Mesendoderm (in vitro differentiated cells): ENCODE measurements around the gene SNRPA1.
A peak's percentile ranks its signal among the peaks of the same experiment; 100 is the strongest.

ENCODE experiments used
- DNase-seq: peaks from one replicate; pipeline ENCODE4 v3.0.0; 2013
- H2AK5ac ChIP-seq: 2 replicates; pipeline ENCODE4 v1.6.1; 2013; ENCODE audit warnings: low read length, inconsistent platforms
- H2BK120ac ChIP-seq: 2 replicates; pipeline ENCODE4 v1.6.1; 2013; ENCODE audit warnings: low read depth, mild to moderate bottlenecking, low read length, moderate library complexity, mixed read lengths
- H2BK15ac ChIP-seq: replicated peaks from 2 replicates; pipeline ENCODE4 v1.6.1; 2013; ENCODE audit warnings: low read depth, mild to moderate bottlenecking, moderate library complexity
- H2BK5ac ChIP-seq: 2 replicates; pipeline ENCODE4 v1.6.1; 2013; ENCODE audit warnings: low read length, inconsistent platforms
- H3K18ac ChIP-seq: 2 replicates; pipeline ENCODE4 v1.6.1; 2013; ENCODE audit warnings: mild to moderate bottlenecking, low read length, mixed read lengths
- H3K23ac ChIP-seq: one replicate; pipeline ENCODE4 v1.6.1; 2013; ENCODE audit warnings: low read length
- H3K27ac ChIP-seq: 2 replicates; pipeline ENCODE4 v1.5.1; 2013; ENCODE audit warnings: low read depth, mild to moderate bottlenecking, inconsistent platforms, low read length, moderate library complexity
- H3K27me3 ChIP-seq: 2 replicates; pipeline ENCODE4 v1.6.1; 2013; ENCODE audit warnings: low read length, control low read depth, mild to moderate bottlenecking, inconsistent platforms; ENCODE audit not compliant: insufficient read depth, poor library complexity
- H3K36me3 ChIP-seq: 2 replicates; pipeline ENCODE4 v1.6.1; 2013; ENCODE audit warnings: low read length, inconsistent platforms; ENCODE audit not compliant: control insufficient read depth, insufficient read depth
- H3K4ac ChIP-seq: one replicate; pipeline ENCODE4 v1.6.1; 2013; ENCODE audit warnings: low read depth, mild to moderate bottlenecking, low read length, moderate library complexity
- H3K4me1 ChIP-seq: 2 replicates; pipeline ENCODE4 v1.6.1; 2013; ENCODE audit warnings: low read depth, low read length, inconsistent platforms; ENCODE audit not compliant: control insufficient read depth
- H3K4me2 ChIP-seq: 2 replicates; pipeline ENCODE4 v1.6.1; 2013; ENCODE audit warnings: low read length
- H3K4me3 ChIP-seq: 2 replicates; pipeline ENCODE4 v1.5.1; 2013; ENCODE audit warnings: mild to moderate bottlenecking, low read length
- H3K56ac ChIP-seq: one replicate; pipeline ENCODE4 v1.6.1; 2013; ENCODE audit warnings: low read length
- H3K79me1 ChIP-seq: 2 replicates; pipeline ENCODE4 v1.6.1; 2013; ENCODE audit warnings: low read length, inconsistent platforms
- H3K79me2 ChIP-seq: 2 replicates; pipeline ENCODE4 v1.6.1; 2013; ENCODE audit warnings: mild to moderate bottlenecking, low read length; ENCODE audit not compliant: control insufficient read depth, insufficient read depth
- H3K9ac ChIP-seq: 2 replicates; pipeline ENCODE4 v1.6.1; 2013; ENCODE audit warnings: low read length, inconsistent platforms
- H4K5ac ChIP-seq: one replicate; pipeline ENCODE4 v1.6.1; 2013; ENCODE audit warnings: low read length
- H4K8ac ChIP-seq: one replicate; pipeline ENCODE4 v1.6.1; 2013; ENCODE audit warnings: low read depth, mild to moderate bottlenecking, control low read depth, low read length, moderate library complexity
- WGBS: extraction: QIAGEN DNeasy Blood & Tissue Kit; methylation state at CpG from one replicate; pipeline ENCODE4 v1.1.7; 2013; ENCODE audit warnings: low lambda C conversion rate, missing lambda C conversion rate; ENCODE audit not compliant: insufficient coverage; ENCODE audit errors: extremely low coverage; 5-methylcytosine and 5-hydroxymethylcytosine counted together

Gene SNRPA1

GRCh38 chr15:101252836-101253235 lies 42.2 kb downstream of the SNRPA1 start:
- no peak overlapping the region for H3K27ac ChIP-seq

GRCh38 chr15:101251830-101252820 lies 42.9 kb downstream of the SNRPA1 start, which contains the start of gene CHSY1:
CHSY1 (minus strand) TSS chr15:101252048; CDS start chr15:101251456, 592 bp downstream.
- peak; percentile 86 for DNase-seq
- Histone ChIP-seq H3K79me1 (peaks cover 18% of the 10 kb centered on the region), H3K4me3 (peak within 1 kb of the TSS; percentile 81), H3K9ac (peak within 1 kb of the TSS; percentile 87), H3K4ac (peak within 1 kb of the TSS; percentile 84), H4K8ac (peak within 1 kb of the TSS; percentile 57), H3K56ac (peak within 1 kb of the TSS; percentile 97), H3K18ac (peak within 1 kb of the TSS; percentile 81), H4K5ac (no peak within 1 kb of the TSS), H2BK120ac (no peak within 1 kb of the TSS), H2AK5ac (no peak within 1 kb of the TSS), H3K4me1 (peaks cover 3% of the 10 kb centered on the region), H3K27me3 (no peaks in the 10 kb centered on the region), H3K23ac (peak within 1 kb of the TSS; percentile 59), H2BK5ac (no peak within 1 kb of the TSS), H3K27ac (peak within 1 kb of the TSS; percentile 31), H3K79me2 (peaks cover 33% of the 10 kb centered on the region), H3K4me2 (peak within 1 kb of the TSS; percentile 94), H3K36me3 (no peaks in the 10 kb centered on the region), H2BK15ac (no peak within 1 kb of the TSS)
- no CpG with 5 or more reads among the region's 108 CpGs for WGBS

More at GRCh38 chr15:101252836-101253235, 42.2 kb downstream of the SNRPA1 start:
- Histone ChIP-seq H4K8ac (no peak overlapping the region), H3K9ac (peak overlapping the region; percentile 86), H2BK5ac (no peak overlapping the region), H3K4me3 (no peak overlapping the region), H3K79me2 (peaks cover 26% of the 10 kb centered on the region), H2BK15ac (no peak overlapping the region), H3K23ac (no peak overlapping the region), H3K4me1 (peaks cover 3% of the 10 kb centered on the region), H3K36me3 (no peaks in the 10 kb centered on the region), H4K5ac (no peak overlapping the region), H3K79me1 (peaks cover 12% of the 10 kb centered on the region), H2BK120ac (no peak overlapping the region), H3K56ac (no peak overlapping the region), H3K18ac (peak overlapping the region; percentile 29), H3K4me2 (peak overlapping the region; percentile 73), H2AK5ac (no peak overlapping the region), H3K4ac (no peak overlapping the region), H3K27me3 (no peaks in the 10 kb centered on the region)
- WGBS: no CpG with 5 or more reads among the region's 3 CpGs
- no peak for DNase-seq

- peak overlapping the region; percentile 84 for H3K4ac ChIP-seq
- no peak overlapping the region for H2BK15ac ChIP-seq
- H3K4me2 ChIP-seq: peak overlapping the region; percentile 94
- H3K79me1 ChIP-seq: peaks cover 18% of the 10 kb centered on the region
- no peak overlapping the region for H2BK5ac ChIP-seq
- peak; percentile 70 for DNase-seq
- no peak overlapping the region for H2AK5ac ChIP-seq
- H3K36me3 ChIP-seq: no peaks in the 10 kb centered on the region
- peak overlapping the region; percentile 81 for H3K4me3 ChIP-seq
- H4K8ac ChIP-seq: no peak overlapping the region
- H3K27me3 ChIP-seq: no peaks in the 10 kb centered on the region
- H3K23ac ChIP-seq: peak overlapping the region; percentile 59
- H3K18ac ChIP-seq: peak overlapping the region; percentile 81
- no peak overlapping the region for H4K5ac ChIP-seq
- peak overlapping the region; percentile 97 for H3K56ac ChIP-seq
- peak overlapping the region; percentile 3 for H3K27ac ChIP-seq
- peak overlapping the region; percentile 87 for H3K9ac ChIP-seq
- H2BK120ac ChIP-seq: no peak overlapping the region
- H3K4me1 ChIP-seq: peaks cover 3% of the 10 kb centered on the region
- peaks cover 42% of the 10 kb centered on the region for H3K79me2 ChIP-seq
- WGBS: no CpG with 5 or more reads among the region's 150 CpGs
These were observed 43.9 kb downstream of the SNRPA1 start for GRCh38 chr15:101250873-101251829.

- peaks cover 18% of the 10 kb centered on the region for H3K79me1 ChIP-seq
- no peak overlapping the region for H2BK120ac ChIP-seq
- no peaks in the 10 kb centered on the region for H3K36me3 ChIP-seq
- H3K4me2 ChIP-seq: peak overlapping the region; percentile 94
- peak overlapping the region; percentile 81 for H3K4me3 ChIP-seq
- peak overlapping the region; percentile 86 for H3K56ac ChIP-seq
- H3K18ac ChIP-seq: peak overlapping the region; percentile 81
- no CpG with 5 or more reads among the region's 6 CpGs for WGBS
- DNase-seq: no peak
- no peak overlapping the region for H2AK5ac ChIP-seq
- H4K5ac ChIP-seq: no peak overlapping the region
- H3K4ac ChIP-seq: no peak overlapping the region
- H3K4me1 ChIP-seq: peaks cover 3% of the 10 kb centered on the region
- H3K79me2 ChIP-seq: peaks cover 48% of the 10 kb centered on the region
- H2BK15ac ChIP-seq: no peak overlapping the region
- H3K27ac ChIP-seq: no peak overlapping the region
- H3K23ac ChIP-seq: no peak overlapping the region
- no peak overlapping the region for H2BK5ac ChIP-seq
- H3K27me3 ChIP-seq: no peaks in the 10 kb centered on the region
- no peak overlapping the region for H4K8ac ChIP-seq
- peak overlapping the region; percentile 87 for H3K9ac ChIP-seq
These were observed 44.7 kb downstream of the SNRPA1 start for GRCh38 chr15:101250341-101250831.

- Histone ChIP-seq H2BK120ac (no peak overlapping the region), H4K5ac (no peak overlapping the region), H2BK15ac (no peak overlapping the region), H3K23ac (no peak overlapping the region), H3K4me3 (no peak overlapping the region), H3K36me3 (no peaks in the 10 kb centered on the region), H2BK5ac (no peak overlapping the region), H3K79me1 (peaks cover 31% of the 10 kb centered on the region), H3K27ac (no peak overlapping the region), H3K4me2 (no peak overlapping the region), H3K4me1 (peaks cover 3% of the 10 kb centered on the region), H3K79me2 (peaks cover 68% of the 10 kb centered on the region), H2AK5ac (no peak overlapping the region), H4K8ac (no peak overlapping the region), H3K56ac (no peak overlapping the region), H3K27me3 (no peaks in the 10 kb centered on the region), H3K18ac (no peak overlapping the region), H3K4ac (no peak overlapping the region), H3K9ac (no peak overlapping the region)
- no peak for DNase-seq
- WGBS: no CpG with 5 or more reads among the region's 3 CpGs
These were observed 46.8 kb downstream of the SNRPA1 start for GRCh38 chr15:101248274-101248673.
